HG03097 (cell line): ENCODE data around the gene MIPOL1.
"Not testable (repeated sequence)": the region's sequence is repeated elsewhere in the genome, so short reads cannot be mapped to it uniquely, and the experiment has no call there.

Experiments
- ATAC-seq: cut with Tn5 transposase; IDR thresholded peaks from one replicate; pipeline ENCODE4 v1.9.1; 2021; ENCODE audit not compliant: unreplicated experiment, low FRiP score

Gene MIPOL1

GRCh38 chr14:37437490-37437889 is 239.8 kb downstream of the MIPOL1 start:
- no peak for ATAC-seq

DNA sequence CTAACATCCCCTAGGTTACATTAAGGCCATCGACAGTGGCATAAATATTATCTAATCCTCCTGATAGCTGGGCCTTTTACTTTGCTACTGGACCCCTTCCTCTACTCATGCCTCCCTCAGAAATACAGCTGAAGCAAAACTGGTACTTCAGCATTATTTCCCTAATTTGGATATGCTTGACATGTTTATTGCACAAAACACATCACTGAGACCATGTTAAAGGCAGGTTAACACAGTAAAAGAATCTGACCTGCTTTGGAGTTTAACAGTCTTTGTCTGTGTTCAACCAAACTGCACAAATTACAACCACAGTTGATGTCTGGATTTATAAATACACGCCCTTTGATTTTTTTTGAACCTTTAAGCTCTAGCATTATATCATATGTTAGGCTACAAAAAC is 240.7 kb downstream of the MIPOL1 start:
- no peak for ATAC-seq

- ATAC-seq, result no peak
These were observed 245.7 kb downstream of the MIPOL1 start for GRCh38 chr14:37443461-37443860.

DNA sequence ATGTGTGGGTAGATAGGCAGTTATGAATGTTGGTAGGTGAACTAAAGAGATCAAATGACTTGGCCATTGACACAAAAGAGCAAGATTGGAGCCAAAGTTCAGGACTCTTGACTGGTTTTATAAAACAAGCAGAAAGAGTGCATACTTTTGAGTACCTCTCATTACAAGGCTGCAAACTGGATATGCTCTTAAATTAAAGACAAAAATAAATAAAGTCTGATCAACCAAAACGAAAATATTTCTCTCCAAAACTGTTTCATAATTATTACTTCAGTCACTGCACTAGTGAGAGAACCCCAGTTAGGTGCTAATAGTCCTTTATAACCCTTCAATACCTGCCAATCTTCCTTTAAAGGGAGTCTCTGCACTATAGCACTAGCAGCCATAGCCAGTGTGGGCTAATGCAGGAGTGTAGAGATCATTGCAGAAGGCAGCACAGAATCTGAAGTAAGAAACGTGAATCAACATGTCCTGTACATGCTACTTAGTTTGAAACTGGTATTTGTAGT is 250.2 kb downstream of the MIPOL1 start:
- no peak for ATAC-seq

GRCh38 chr14:37452323-37452722 is 254.6 kb downstream of the MIPOL1 start:
- no peak for ATAC-seq

- no peak for ATAC-seq
These were observed 256.2 kb downstream of the MIPOL1 start for GRCh38 chr14:37453985-37454384.

DNA sequence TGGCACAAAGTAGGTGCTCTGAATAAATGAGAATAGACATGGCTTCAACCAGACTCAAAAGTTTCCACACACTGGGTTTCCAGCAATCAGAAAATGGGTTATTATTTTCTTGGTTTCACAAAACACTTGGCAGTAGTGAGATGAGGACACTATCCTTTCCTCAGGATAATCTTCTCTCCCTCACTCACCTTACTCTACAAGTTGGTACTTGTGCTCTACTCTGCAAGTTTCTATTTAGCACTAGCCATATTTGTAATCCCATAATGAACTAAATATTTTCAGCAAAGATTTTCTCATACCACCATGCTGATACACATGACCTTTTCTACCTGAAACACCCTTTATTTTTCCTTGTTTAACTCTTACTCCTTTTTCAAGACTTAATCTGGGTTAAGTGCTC is 259.6 kb downstream of the MIPOL1 start:
- no peak for ATAC-seq

GRCh38 chr14:37462426-37462825 is 264.7 kb downstream of the MIPOL1 start:
- ATAC-seq, result not testable (repeated sequence)

DNA sequence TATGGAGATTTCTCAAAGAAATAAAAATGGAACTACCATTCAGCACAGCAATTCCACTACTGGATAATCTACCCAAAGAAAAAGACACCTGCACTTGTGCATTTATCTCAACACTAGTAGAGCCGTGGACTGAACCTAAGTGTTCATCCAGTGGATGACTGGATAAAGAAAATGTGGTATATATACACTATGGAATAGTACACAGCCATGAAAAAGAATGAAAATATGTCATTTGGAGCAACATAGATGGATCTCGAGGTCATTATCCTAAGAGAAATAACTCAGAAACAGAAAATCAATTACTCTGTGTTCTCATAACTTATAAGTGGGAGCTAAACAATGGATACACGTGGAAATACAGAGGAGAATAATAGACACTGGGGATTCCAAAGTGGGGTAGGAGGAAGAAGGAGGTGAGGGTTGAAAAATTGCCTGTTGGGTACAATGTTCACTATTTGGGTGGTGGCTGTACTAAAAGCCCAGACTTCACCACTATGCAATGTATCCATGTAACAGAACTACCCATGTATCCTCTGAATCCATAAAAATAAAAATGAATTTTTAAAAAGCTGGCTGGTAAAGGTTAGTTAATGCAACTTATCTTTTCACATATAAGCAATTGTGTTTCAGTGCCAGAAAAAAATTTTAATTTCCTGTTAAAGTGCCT is 266.6 kb downstream of the MIPOL1 start:
- no peak for ATAC-seq

- no peak for ATAC-seq
These were observed 268.4 kb downstream of the MIPOL1 start for GRCh38 chr14:37466003-37466622.

- ATAC-seq, result no peak
These were observed 268.9 kb downstream of the MIPOL1 start for GRCh38 chr14:37466623-37467088.

GRCh38 chr14:37469650-37470049 is 271.9 kb downstream of the MIPOL1 start:
- no peak for ATAC-seq

GRCh38 chr14:37470251-37470650 is 272.5 kb downstream of the MIPOL1 start:
- no peak for ATAC-seq

DNA sequence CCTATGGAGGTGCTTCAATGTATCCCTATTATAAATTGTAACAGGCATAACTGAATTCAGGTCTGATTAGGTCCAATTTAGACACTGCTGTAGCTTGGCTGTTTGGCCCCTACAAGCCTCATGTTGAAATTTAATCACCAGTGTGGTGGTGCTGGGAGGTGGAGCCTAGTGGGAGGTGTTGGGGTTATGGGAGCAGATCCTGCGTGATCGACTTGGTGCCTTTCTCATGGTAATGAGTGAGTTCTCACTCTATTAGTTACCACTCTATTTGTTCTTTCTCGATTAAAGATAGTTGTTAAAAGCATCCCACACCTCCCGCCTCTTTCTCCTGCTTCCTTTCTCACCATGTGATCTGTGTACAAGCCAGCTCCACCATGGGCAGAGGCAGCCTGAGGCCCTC is 275.2 kb downstream of the MIPOL1 start:
- no peak for ATAC-seq

- ATAC-seq, result no peak
These were observed 276.5 kb downstream of the MIPOL1 start for GRCh38 chr14:37474191-37474590.

DNA sequence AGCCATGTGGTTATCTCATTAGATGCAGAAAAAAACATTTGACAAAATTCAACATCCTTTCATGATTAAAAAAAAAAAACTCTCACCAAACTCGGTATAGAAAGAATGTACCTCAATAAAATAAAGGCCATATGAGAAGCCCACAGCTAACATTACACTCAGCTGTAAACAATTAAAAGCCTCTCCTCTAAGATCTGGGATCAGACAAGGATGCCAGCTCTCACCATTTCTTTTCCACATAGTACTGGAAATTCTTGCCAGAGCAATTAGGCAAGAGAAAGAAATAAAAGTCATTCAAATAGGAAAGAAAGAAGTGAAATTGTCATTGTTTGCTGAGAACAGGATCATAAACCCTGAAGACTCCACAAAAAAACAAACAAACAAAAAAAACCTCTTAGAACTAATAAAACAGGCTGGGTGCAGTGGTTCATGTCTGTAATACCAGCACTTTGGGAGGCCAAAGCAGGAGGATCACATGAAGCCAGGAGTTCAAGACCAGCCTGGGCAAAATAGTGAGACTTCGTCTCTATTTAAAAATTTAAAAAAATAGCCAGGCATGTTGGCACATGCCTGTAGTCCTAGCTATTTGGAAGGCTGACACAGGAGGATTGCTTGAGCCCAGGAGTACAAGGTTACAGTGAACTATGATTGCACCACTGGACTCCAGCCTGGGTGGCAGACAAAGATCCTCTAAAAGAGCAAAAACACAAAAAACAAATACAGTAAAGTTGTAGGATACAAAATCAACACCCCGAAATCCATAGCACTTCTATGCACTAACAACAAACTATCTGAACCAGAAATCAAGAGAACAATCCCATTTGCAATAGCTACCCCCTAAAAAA is 282.9 kb downstream of the MIPOL1 start:
- no peak for ATAC-seq

DNA sequence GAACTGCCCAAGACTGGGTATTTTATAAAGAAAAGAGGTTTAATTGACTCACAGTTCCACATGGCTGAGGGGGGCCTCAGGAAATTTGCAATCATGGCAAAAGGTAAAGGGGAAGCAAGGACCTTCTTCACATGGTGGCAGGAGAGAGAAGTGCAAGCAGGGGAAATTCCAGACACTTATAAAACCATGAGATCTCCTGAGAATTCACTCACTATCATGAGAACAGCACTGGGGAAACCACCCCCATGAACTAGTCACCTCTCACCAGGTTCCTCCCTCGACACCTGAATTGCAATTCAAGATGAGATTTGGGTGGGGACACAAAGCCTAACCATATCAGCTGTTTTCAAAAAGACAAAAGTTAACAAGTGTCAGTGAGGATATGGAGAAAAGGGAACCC is 284.7 kb downstream of the MIPOL1 start:
- ATAC-seq, result no peak

- ATAC-seq, result no peak
These were observed 285.9 kb downstream of the MIPOL1 start for GRCh38 chr14:37483672-37484071.

DNA sequence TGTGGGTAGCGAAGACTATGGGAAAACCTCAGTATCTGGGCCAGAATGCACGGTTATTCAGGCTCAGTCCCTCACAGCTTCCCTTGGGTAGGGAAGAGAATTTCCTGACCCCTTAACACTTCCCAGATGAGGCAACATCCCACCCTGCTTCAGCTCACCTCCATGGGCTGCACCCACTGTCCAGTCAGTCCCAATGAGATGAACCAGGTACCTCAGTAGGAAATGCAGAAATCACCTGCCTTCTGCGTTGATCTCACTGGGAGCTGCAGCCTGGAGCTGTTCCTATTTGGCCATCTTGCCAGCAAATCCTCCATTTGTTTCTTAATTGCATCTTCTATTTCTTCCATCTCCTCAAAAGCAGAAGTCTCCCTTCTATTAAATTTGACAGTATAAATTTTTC is 292.9 kb downstream of the MIPOL1 start:
- no peak for ATAC-seq

DNA sequence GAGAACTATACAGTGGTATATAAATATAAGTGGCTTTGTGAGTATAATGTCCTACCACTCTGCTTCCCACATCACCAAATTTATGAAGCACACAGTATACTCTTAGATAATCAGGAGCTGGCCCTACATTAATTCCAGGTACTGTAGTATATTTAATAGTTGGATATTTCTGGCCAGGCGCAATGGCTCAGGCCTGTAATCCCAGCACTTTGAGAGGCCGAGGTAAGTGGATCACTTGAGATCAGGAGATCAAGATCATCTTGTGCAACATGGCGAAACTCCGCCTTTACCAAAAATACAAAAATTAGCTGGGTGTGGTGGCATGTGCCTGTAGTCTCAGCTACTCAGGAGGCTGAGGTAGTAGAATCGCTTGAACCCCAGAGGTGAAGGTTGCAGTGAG is 293.3 kb downstream of the MIPOL1 start:
- no peak for ATAC-seq

- ATAC-seq, result no peak
These were observed 295.9 kb downstream of the MIPOL1 start for GRCh38 chr14:37493606-37494005.
